Measurements from ENCODE around the gene MORC2.

Gene MORC2

GRCh38 chr22:30922151-30922611 lies 46.4 kb downstream of the MORC2 start:
- Histone ChIP-seq H3K4me1 (ENCODE audit: control insufficient read depth, insufficient read depth, low read length, poor library complexity, severe bottlenecking) (peaks cover 5% of the 10 kb centered on the region), H3K27me3 (replicated peaks; ENCODE audit: control insufficient read depth, insufficient read depth, low read length, poor library complexity, severe bottlenecking) (no peaks in the 10 kb centered on the region), H3K4me3 (ENCODE audit: insufficient read depth, low read depth, low read length, poor library complexity, severe bottlenecking) (peak overlapping the region; percentile 45), H3K36me3 (ENCODE audit: control insufficient read depth, insufficient read depth, low read length) (peaks cover 22% of the 10 kb centered on the region), H3K27ac (ENCODE audit: insufficient read depth, low read length, poor library complexity, severe bottlenecking) (peak overlapping the region; percentile 65), H3K9me3 (ENCODE audit: control insufficient read depth, low read length) (no peaks in the 10 kb centered on the region)
- DNase-seq: peak; percentile 58 to 78 (median 72)

- no peak for DNase-seq
- Histone ChIP-seq H3K27me3 (replicated peaks; ENCODE audit: control insufficient read depth, insufficient read depth, low read length, poor library complexity, severe bottlenecking) (no peaks in the 10 kb centered on the region), H3K9me3 (ENCODE audit: control insufficient read depth, low read length) (no peaks in the 10 kb centered on the region), H3K36me3 (ENCODE audit: control insufficient read depth, insufficient read depth, low read length) (peaks cover 13% of the 10 kb centered on the region), H3K4me1 (ENCODE audit: control insufficient read depth, insufficient read depth, low read length, poor library complexity, severe bottlenecking) (peaks cover 5% of the 10 kb centered on the region), H3K4me3 (ENCODE audit: insufficient read depth, low read depth, low read length, poor library complexity, severe bottlenecking) (peak overlapping the region; percentile 45), H3K27ac (ENCODE audit: insufficient read depth, low read length, poor library complexity, severe bottlenecking) (no peak overlapping the region)
These were observed 47.5 kb downstream of the MORC2 start for GRCh38 chr22:30921108-30921507.

- Histone ChIP-seq H3K27ac (ENCODE audit: insufficient read depth, low read length, poor library complexity, severe bottlenecking) (no peak overlapping the region), H3K4me3 (ENCODE audit: insufficient read depth, low read depth, low read length, poor library complexity, severe bottlenecking) (no peak overlapping the region), H3K4me1 (ENCODE audit: control insufficient read depth, insufficient read depth, low read length, poor library complexity, severe bottlenecking) (peaks cover 5% of the 10 kb centered on the region), H3K36me3 (ENCODE audit: control insufficient read depth, insufficient read depth, low read length) (peaks cover 6% of the 10 kb centered on the region), H3K27me3 (replicated peaks; ENCODE audit: control insufficient read depth, insufficient read depth, low read length, poor library complexity, severe bottlenecking) (no peaks in the 10 kb centered on the region), H3K9me3 (ENCODE audit: control insufficient read depth, low read length) (no peaks in the 10 kb centered on the region)
- peak; percentile 55 to 74 (median 57) for DNase-seq
These were observed 48.2 kb downstream of the MORC2 start for GRCh38 chr22:30920407-30920806.

DNA sequence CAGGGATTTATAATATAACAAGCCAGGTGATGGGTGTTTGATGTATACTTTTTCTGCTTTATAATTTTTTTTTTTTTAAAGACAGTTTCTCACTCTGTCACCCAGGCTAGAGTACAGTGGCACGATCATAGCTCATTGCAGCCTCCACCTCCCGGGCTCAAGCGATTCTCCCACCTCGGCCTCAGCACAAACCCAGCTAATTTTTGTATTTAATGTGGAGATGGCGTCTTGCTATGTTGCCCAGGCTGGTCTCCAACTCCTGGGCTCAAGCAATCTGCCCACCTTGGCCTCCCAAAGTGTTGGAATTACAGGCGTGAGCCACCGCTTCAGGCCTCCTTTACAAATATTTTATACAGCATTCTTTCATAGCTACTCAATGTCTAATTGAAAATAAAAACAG lies 48.6 kb downstream of the MORC2 start:
- DNase-seq: no peak
- Histone ChIP-seq H3K9me3 (ENCODE audit: control insufficient read depth, low read length) (no peaks in the 10 kb centered on the region), H3K27ac (ENCODE audit: insufficient read depth, low read length, poor library complexity, severe bottlenecking) (no peak overlapping the region), H3K4me3 (ENCODE audit: insufficient read depth, low read depth, low read length, poor library complexity, severe bottlenecking) (no peak overlapping the region), H3K36me3 (ENCODE audit: control insufficient read depth, insufficient read depth, low read length) (peaks cover 2% of the 10 kb centered on the region), H3K27me3 (replicated peaks; ENCODE audit: control insufficient read depth, insufficient read depth, low read length, poor library complexity, severe bottlenecking) (no peaks in the 10 kb centered on the region), H3K4me1 (ENCODE audit: control insufficient read depth, insufficient read depth, low read length, poor library complexity, severe bottlenecking) (peaks cover 5% of the 10 kb centered on the region)

GRCh38 chr22:30918761-30919160 lies 49.8 kb downstream of the MORC2 start:
- Histone ChIP-seq H3K27ac (ENCODE audit: insufficient read depth, low read length, poor library complexity, severe bottlenecking) (no peak overlapping the region), H3K4me3 (ENCODE audit: insufficient read depth, low read depth, low read length, poor library complexity, severe bottlenecking) (no peak overlapping the region), H3K9me3 (ENCODE audit: control insufficient read depth, low read length) (no peaks in the 10 kb centered on the region), H3K27me3 (replicated peaks; ENCODE audit: control insufficient read depth, insufficient read depth, low read length, poor library complexity, severe bottlenecking) (no peaks in the 10 kb centered on the region), H3K36me3 (ENCODE audit: control insufficient read depth, insufficient read depth, low read length) (no peaks in the 10 kb centered on the region), H3K4me1 (ENCODE audit: control insufficient read depth, insufficient read depth, low read length, poor library complexity, severe bottlenecking) (peaks cover 5% of the 10 kb centered on the region)
- no peak for DNase-seq

- no peaks in the 10 kb centered on the region for H3K27me3 ChIP-seq (replicated peaks; ENCODE audit: control insufficient read depth, insufficient read depth, low read length, poor library complexity, severe bottlenecking)
- H3K4me1 ChIP-seq (ENCODE audit: control insufficient read depth, insufficient read depth, low read length, poor library complexity, severe bottlenecking): no peaks in the 10 kb centered on the region
- peaks cover 16% of the 10 kb centered on the region for H3K36me3 ChIP-seq (ENCODE audit: control insufficient read depth, insufficient read depth, low read length)
- H3K9me3 ChIP-seq (ENCODE audit: control insufficient read depth, low read length): no peaks in the 10 kb centered on the region
- no peak overlapping the region for H3K4me3 ChIP-seq (ENCODE audit: insufficient read depth, low read depth, low read length, poor library complexity, severe bottlenecking)
- no peak overlapping the region for H3K27ac ChIP-seq (ENCODE audit: insufficient read depth, low read length, poor library complexity, severe bottlenecking)
- DNase-seq: no peak
These were observed 58.2 kb downstream of the MORC2 start for GRCh38 chr22:30910358-30910757.

DNA sequence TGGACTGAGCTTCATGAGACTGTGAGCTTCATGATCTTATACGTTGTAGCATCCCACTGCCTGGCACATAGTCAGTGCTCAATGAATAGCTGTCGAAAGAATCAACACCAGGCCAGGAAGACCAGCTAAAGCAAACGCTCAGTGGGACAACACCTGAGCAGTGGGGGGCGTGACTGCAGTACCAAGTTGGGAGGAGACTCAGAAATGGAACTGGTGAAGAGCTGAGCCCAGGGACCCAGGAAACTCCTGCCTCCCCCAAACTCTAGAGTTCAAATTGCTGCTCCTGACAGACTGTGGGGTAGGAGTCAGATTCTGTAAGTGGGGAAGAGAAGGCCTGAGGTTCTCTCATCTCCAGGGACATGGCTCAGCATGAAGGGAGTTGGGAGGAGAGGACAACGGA lies 59.3 kb downstream of the MORC2 start:
- H3K4me1 ChIP-seq (ENCODE audit: control insufficient read depth, insufficient read depth, low read length, poor library complexity, severe bottlenecking): no peaks in the 10 kb centered on the region
- no peaks in the 10 kb centered on the region for H3K27me3 ChIP-seq (replicated peaks; ENCODE audit: control insufficient read depth, insufficient read depth, low read length, poor library complexity, severe bottlenecking)
- H3K4me3 ChIP-seq (ENCODE audit: insufficient read depth, low read depth, low read length, poor library complexity, severe bottlenecking): no peak overlapping the region
- no peak for DNase-seq
- peaks cover 16% of the 10 kb centered on the region for H3K36me3 ChIP-seq (ENCODE audit: control insufficient read depth, insufficient read depth, low read length)
- H3K27ac ChIP-seq (ENCODE audit: insufficient read depth, low read length, poor library complexity, severe bottlenecking): no peak overlapping the region
- no peaks in the 10 kb centered on the region for H3K9me3 ChIP-seq (ENCODE audit: control insufficient read depth, low read length)

DNA sequence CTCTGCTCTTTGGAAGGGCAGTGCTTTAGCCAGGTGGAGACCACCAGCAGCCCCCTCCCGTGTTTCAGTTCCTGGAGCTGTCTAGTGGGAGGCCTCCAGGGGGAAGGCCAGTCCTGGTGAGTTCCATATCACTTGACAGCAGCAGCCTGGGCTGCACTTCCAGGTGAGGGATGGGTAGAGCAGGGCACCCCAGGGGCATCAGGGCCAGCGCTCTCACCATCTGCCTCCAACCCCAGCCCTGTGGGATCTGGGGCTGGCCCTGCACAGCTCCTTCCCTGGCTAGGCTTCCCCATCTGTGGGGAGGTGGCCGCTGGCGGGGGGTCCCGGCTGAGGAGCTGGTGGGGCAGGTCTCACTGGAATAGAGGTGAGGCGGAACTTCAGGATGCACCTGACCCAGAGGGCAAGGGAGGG lies 60.5 kb downstream of the MORC2 start:
- no peaks in the 10 kb centered on the region for H3K9me3 ChIP-seq (ENCODE audit: control insufficient read depth, low read length)
- peaks cover 28% of the 10 kb centered on the region for H3K36me3 ChIP-seq (ENCODE audit: control insufficient read depth, insufficient read depth, low read length)
- H3K27ac ChIP-seq (ENCODE audit: insufficient read depth, low read length, poor library complexity, severe bottlenecking): no peak overlapping the region
- H3K4me1 ChIP-seq (ENCODE audit: control insufficient read depth, insufficient read depth, low read length, poor library complexity, severe bottlenecking): no peaks in the 10 kb centered on the region
- H3K27me3 ChIP-seq (replicated peaks; ENCODE audit: control insufficient read depth, insufficient read depth, low read length, poor library complexity, severe bottlenecking): no peaks in the 10 kb centered on the region
- no peak overlapping the region for H3K4me3 ChIP-seq (ENCODE audit: insufficient read depth, low read depth, low read length, poor library complexity, severe bottlenecking)
- DNase-seq: no peak

GRCh38 chr22:30906946-30907345 lies 61.6 kb downstream of the MORC2 start:
- Histone ChIP-seq H3K27me3 (replicated peaks; ENCODE audit: control insufficient read depth, insufficient read depth, low read length, poor library complexity, severe bottlenecking) (no peaks in the 10 kb centered on the region), H3K9me3 (ENCODE audit: control insufficient read depth, low read length) (no peaks in the 10 kb centered on the region), H3K4me1 (ENCODE audit: control insufficient read depth, insufficient read depth, low read length, poor library complexity, severe bottlenecking) (no peaks in the 10 kb centered on the region), H3K4me3 (ENCODE audit: insufficient read depth, low read depth, low read length, poor library complexity, severe bottlenecking) (no peak overlapping the region), H3K27ac (ENCODE audit: insufficient read depth, low read length, poor library complexity, severe bottlenecking) (no peak overlapping the region), H3K36me3 (ENCODE audit: control insufficient read depth, insufficient read depth, low read length) (peaks cover 28% of the 10 kb centered on the region)
- no peak for DNase-seq

DNA sequence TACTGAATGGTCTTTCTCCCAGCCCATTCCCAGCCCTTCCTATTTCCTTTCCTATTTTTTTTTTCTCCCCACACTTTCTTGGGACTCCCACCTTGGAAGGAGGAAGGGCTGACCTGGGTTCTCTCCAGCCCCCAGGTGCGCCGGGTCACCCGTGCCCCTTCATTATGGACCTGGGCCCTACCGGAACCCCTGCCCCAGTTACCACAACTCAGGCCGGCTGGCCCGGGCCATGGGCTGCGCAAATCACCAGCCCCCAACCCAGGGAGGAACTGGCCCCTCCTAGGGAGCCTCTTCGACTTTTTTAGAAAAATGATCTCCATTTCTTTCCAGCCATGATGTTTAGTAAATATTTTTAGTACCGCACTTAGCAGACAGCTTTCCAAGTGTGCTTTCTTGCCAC lies 62.2 kb downstream of the MORC2 start:
- DNase-seq: no peak
- H3K27me3 ChIP-seq (replicated peaks; ENCODE audit: control insufficient read depth, insufficient read depth, low read length, poor library complexity, severe bottlenecking): no peaks in the 10 kb centered on the region

More for the DNA sequence above, 62.2 kb downstream of the MORC2 start:
- no peaks in the 10 kb centered on the region for H3K9me3 ChIP-seq (ENCODE audit: control insufficient read depth, low read length)
- no peak overlapping the region for H3K4me3 ChIP-seq (ENCODE audit: insufficient read depth, low read depth, low read length, poor library complexity, severe bottlenecking)
- peaks cover 28% of the 10 kb centered on the region for H3K36me3 ChIP-seq (ENCODE audit: control insufficient read depth, insufficient read depth, low read length)
- H3K4me1 ChIP-seq (ENCODE audit: control insufficient read depth, insufficient read depth, low read length, poor library complexity, severe bottlenecking): no peaks in the 10 kb centered on the region
- no peak overlapping the region for H3K27ac ChIP-seq (ENCODE audit: insufficient read depth, low read length, poor library complexity, severe bottlenecking)

All from effector memory CD4-positive, alpha-beta T cell (primary cell).